Peyer's patch (tissue), 4 donors: ENCODE results near the gene PLD1. TPM values are rescaled to one million over a fixed set of nuclear protein-coding genes. Genes with fewer than 3 reads are reported as not detected.
A peak's percentile ranks its signal among the peaks of the same experiment; 100 is the strongest.
"Not testable (repeated sequence)": the region's sequence is repeated elsewhere in the genome, so short reads cannot be mapped to it uniquely, and the experiment has no call there.

Experiments used
- DNase-seq, 3 donors: peaks; one replicate each; pipeline ENCODE4 v3.0.0-alpha.2; 2017 to 2019
- H3K27ac ChIP-seq, 4 donors: fragments of 200-600 bp; sonication (generic); one replicate each; pipeline ENCODE4 v1.5.1; 2016 to 2019
- H3K27me3 ChIP-seq, 2 donors: fragments of 200-600 bp; sonication (generic); one replicate each; pipeline ENCODE4 v1.5.1; 2019
- H3K36me3 ChIP-seq, 3 donors: fragments of 200-600 bp; sonication (generic); one replicate each; pipeline ENCODE4 v1.5.1; 2016 to 2019
- H3K4me1 ChIP-seq, 4 donors: fragments of 200-600 bp; sonication (generic); one replicate each; pipeline ENCODE4 v1.5.1; 2016 to 2019
- H3K4me3 ChIP-seq, 4 donors: fragments of 200-600 bp; sonication (generic); 1 replicate in 3 of 4; 2 replicates in 1 of 4; pipeline ENCODE4 v1.5.1; 2016 to 2019; ENCODE audit warnings: mild to moderate bottlenecking in 1 of 4
- H3K9me3 ChIP-seq, 4 donors: fragments of 200-600 bp; sonication (generic); one replicate each; pipeline ENCODE4 v1.5.1; 2016 to 2019; ENCODE audit warnings: mild to moderate bottlenecking in 1 of 4
- POLR2A ChIP-seq, 2 donors: fragments of 450-650 bp; IDR thresholded peaks; one replicate each; pipeline ENCODE4 v1.5.1; 2017; ENCODE audit warnings: antibody characterized with exemption in 2 of 2, mild to moderate bottlenecking in 2 of 2, moderate library complexity in 2 of 2
- total RNA-seq, 4 donors: library from RNA; depleted of rRNA; stranded (reverse); fragments of >200 nt; gene quantifications; one replicate each; pipeline ENCODE4 v1.1.0, GENCODE V29; 2016
- TF ChIP-seq, protein P1 (sequence below), 6 experiments: fragments of 450-650 bp in 4 of 6; fragments of 200-600 bp in 2 of 6; sonication (generic) in 1 of 6; IDR thresholded peaks; one replicate each; pipeline ENCODE4 v1.5.1; 2017 to 2019; ENCODE audit warnings: antibody characterized with exemption in 6 of 6, mild to moderate bottlenecking in 3 of 6, moderate library complexity in 1 of 6

The PLD1 gene
- total RNA-seq, 4 donors from 2014 or later = 120 to 218 (median 187) TPM

- no peak for DNase-seq
- Histone ChIP-seq H3K36me3 (no peaks in the 10 kb centered on the region), H3K4me3 (no peak overlapping the region), H3K27me3 (no peaks in the 10 kb centered on the region), H3K27ac (no peak overlapping the region), H3K4me1 (no peaks in the 10 kb centered on the region), H3K9me3 (no peaks in the 10 kb centered on the region)
- TF ChIP-seq, protein P1, sequence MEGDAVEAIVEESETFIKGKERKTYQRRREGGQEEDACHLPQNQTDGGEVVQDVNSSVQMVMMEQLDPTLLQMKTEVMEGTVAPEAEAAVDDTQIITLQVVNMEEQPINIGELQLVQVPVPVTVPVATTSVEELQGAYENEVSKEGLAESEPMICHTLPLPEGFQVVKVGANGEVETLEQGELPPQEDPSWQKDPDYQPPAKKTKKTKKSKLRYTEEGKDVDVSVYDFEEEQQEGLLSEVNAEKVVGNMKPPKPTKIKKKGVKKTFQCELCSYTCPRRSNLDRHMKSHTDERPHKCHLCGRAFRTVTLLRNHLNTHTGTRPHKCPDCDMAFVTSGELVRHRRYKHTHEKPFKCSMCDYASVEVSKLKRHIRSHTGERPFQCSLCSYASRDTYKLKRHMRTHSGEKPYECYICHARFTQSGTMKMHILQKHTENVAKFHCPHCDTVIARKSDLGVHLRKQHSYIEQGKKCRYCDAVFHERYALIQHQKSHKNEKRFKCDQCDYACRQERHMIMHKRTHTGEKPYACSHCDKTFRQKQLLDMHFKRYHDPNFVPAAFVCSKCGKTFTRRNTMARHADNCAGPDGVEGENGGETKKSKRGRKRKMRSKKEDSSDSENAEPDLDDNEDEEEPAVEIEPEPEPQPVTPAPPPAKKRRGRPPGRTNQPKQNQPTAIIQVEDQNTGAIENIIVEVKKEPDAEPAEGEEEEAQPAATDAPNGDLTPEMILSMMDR (IDR thresholded peaks at IDR 0.05) = peak; percentile 40 to 92 (median 85)
- no peak for TF ChIP-seq POLR2A (IDR thresholded peaks at IDR 0.05)
Observed at GRCh38 chr3:171566803-171567422, 243.4 kb downstream of the PLD1 start.

DNA sequence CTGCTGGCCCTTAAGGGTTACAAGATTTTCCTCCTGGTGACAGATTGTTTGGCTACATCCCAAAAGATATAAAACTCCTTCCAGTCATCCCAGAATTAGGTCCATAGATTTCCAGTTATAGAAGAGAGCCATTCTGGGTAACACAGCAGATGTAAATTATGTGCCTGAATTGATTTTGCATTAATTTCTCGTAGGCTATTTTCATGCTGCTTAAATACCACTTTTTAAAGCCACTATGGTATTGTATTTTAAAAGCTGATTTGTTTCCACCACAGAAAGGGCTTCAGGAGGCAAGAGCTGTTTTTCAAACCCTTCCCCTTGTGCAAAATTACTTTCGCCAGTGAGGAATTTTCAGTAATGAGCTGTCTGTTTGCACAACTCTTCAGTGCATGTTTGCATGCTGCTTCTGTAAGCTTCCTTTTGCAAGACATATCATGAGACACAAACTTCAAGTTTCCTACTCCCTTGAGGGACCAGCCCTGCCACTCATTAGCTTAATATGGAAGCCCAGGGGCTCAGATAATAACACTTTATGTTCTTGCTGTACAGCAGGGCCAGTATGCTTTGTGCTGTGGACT is 244.7 kb downstream of the PLD1 start:
- TF ChIP-seq, protein P1 (IDR thresholded peaks at IDR 0.05) = no peak
- no peak for TF ChIP-seq POLR2A (IDR thresholded peaks at IDR 0.05)
- Histone ChIP-seq H3K27ac (no peak overlapping the region), H3K27me3 (no peaks in the 10 kb centered on the region), H3K4me1 (no peaks in the 10 kb centered on the region), H3K4me3 (no peak overlapping the region), H3K36me3 (no peaks in the 10 kb centered on the region), H3K9me3 (no peaks in the 10 kb centered on the region)
- DNase-seq = no peak

GRCh38 chr3:171564748-171565480 is 245.4 kb downstream of the PLD1 start:
- Histone ChIP-seq H3K4me1 (no peaks in the 10 kb centered on the region), H3K4me3 (no peak overlapping the region), H3K36me3 (no peaks in the 10 kb centered on the region), H3K27me3 (no peaks in the 10 kb centered on the region), H3K9me3 (no peaks in the 10 kb centered on the region), H3K27ac (no peak overlapping the region)
- DNase-seq = no peak
- TF ChIP-seq, protein P1 (IDR thresholded peaks at IDR 0.05) = no peak

DNA sequence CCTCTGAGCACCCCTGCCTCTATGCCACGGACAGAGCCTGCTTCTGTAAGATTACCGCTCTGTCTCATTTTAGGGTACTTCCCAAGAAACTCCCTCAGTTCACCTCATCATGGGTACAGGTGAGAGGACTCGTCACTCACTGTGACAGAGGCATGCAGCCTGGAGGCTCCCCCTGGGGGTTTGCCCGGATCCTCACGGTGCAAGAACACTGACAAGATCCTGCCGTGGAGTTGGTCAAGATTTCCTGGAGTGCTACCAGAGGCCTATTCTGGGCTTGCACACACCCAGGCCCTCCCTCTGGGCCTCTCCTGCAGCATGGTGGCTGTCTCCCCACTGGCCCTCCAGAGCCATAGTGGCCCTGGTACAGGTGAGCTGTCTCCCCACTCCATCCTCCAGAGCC is 247.0 kb downstream of the PLD1 start:
- no peak for DNase-seq

GRCh38 chr3:171562459-171562858 is 247.8 kb downstream of the PLD1 start:
- H3K36me3 ChIP-seq, H3K9me3 ChIP-seq, H3K27me3 ChIP-seq, DNase-seq, H3K4me3 ChIP-seq, H3K4me1 ChIP-seq, H3K27ac ChIP-seq: not testable (repeated sequence)

More for the DNA sequence above, 247.0 kb downstream of the PLD1 start:
- TF ChIP-seq, protein P1 (IDR thresholded peaks at IDR 0.05) = no peak
- TF ChIP-seq POLR2A (IDR thresholded peaks at IDR 0.05) = no peak
- Histone ChIP-seq H3K4me3 (no peak overlapping the region), H3K4me1 (no peaks in the 10 kb centered on the region), H3K9me3 (no peaks in the 10 kb centered on the region), H3K36me3 (no peaks in the 10 kb centered on the region), H3K27me3 (no peaks in the 10 kb centered on the region), H3K27ac (no peak overlapping the region)

DNA sequence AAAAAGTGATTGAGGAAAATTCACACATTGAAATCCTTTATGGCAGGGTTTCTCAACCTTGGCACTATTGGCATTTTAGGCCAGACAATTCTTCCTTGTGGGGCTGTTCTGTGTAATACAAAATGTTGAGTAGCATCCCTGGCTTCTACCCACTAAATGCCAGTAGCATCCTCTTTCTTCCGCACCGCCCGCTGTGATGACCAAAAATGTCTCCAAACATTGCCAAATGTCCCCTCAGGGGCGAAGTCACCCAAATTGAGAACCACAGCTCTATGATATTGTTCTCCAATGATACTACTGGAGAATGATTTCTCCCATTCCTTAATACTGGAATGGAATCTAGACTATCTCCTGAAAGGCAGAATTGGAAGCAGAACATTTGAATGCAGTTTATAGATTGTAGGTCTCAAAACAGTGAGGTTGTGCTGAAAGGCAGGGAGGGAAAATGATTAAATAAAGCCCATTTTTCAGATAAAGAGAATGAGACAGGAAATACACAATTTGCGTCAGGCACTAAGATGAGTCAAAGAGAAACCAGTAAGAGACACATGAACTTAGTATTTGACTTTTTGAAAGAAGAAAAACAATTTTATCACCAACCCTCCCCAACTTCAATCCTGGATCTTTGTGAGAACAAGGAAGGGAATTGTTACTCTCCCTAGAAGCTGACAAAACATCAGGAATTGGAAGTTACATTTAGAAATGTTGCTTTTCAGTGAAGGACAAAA is 248.5 kb downstream of the PLD1 start:
- H3K27me3 ChIP-seq = no peaks in the 10 kb centered on the region
- H3K4me1 ChIP-seq = no peaks in the 10 kb centered on the region
- DNase-seq = no peak
- H3K9me3 ChIP-seq = no peaks in the 10 kb centered on the region
- H3K27ac ChIP-seq = no peak overlapping the region
- no peak overlapping the region for H3K4me3 ChIP-seq
- H3K36me3 ChIP-seq = no peaks in the 10 kb centered on the region
- TF ChIP-seq, protein P1 (IDR thresholded peaks at IDR 0.05) = no peak
- TF ChIP-seq POLR2A (IDR thresholded peaks at IDR 0.05) = no peak
